ENCODE measurements around the gene ACIN1. TPM values are rescaled to one million over a fixed set of nuclear protein-coding genes. Genes with fewer than 3 reads are reported as not detected.

The ACIN1 gene
- total RNA-seq, 1 experiment from 2014 or later = 333 TPM

DNA sequence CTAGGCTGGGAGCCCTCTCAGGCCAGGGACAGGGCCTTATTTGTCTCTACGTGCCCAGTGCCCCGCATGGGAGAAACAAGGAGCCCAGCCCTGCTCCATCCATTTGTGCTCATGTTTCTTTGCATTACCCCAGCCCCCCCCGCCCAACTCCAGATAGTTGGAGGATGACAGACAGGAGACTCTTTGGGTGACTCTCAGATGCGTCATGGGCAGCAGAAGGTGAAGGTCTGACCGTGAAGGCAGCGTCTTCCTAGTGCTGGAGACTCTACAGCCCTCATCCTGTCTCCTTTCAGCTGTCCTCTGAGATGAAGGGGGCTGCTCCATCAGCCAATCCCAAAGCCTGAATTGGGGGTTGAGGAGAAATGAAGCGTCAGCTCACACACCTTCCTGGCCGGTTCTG lies 53.2 kb downstream of the ACIN1 start:
- no peak overlapping the region for H3T11ph ChIP-seq (ENCODE audit: low read length)
- peaks cover 6 to 15% of the 10 kb centered on the region in 2 experiments for H3K4me1 Mint-ChIP-seq
- no peak overlapping the region for H3K4me3 Mint-ChIP-seq
- H3K4me1 ChIP-seq (ENCODE audit: insufficient read depth, low read length) = no peaks in the 10 kb centered on the region
- H2BK20ac ChIP-seq (ENCODE audit: low read depth, low read length, poor library complexity, severe bottlenecking) = no peak overlapping the region
- no peak overlapping the region for H2BK12ac ChIP-seq (ENCODE audit: insufficient read length, low read depth, low read length)
- no peaks in the 10 kb centered on the region for H3K23me2 ChIP-seq (ENCODE audit: insufficient read length, low read depth, low read length, poor library complexity, severe bottlenecking)
- H3K27ac Mint-ChIP-seq = no peak overlapping the region
- H3K79me2 ChIP-seq (ENCODE audit: insufficient read depth, low read length) = no peaks in the 10 kb centered on the region
- H3K27me3 ChIP-seq (ENCODE audit: insufficient read depth, low read length) = no peaks in the 10 kb centered on the region
- no peak overlapping the region for H3K14ac ChIP-seq (ENCODE audit: insufficient read depth, low read length)
- no peak overlapping the region for H3K9ac ChIP-seq (ENCODE audit: extremely low read depth, insufficient read length, low read length)
- H4K5ac ChIP-seq (ENCODE audit: insufficient read length, low read depth, low read length) = no peak overlapping the region
- no peak overlapping the region for H2BK15ac ChIP-seq (ENCODE audit: low read depth, low read length)
- H4K91ac ChIP-seq (ENCODE audit: insufficient read length, low read depth, low read length) = no peak overlapping the region
- TF ChIP-seq, protein P1, sequence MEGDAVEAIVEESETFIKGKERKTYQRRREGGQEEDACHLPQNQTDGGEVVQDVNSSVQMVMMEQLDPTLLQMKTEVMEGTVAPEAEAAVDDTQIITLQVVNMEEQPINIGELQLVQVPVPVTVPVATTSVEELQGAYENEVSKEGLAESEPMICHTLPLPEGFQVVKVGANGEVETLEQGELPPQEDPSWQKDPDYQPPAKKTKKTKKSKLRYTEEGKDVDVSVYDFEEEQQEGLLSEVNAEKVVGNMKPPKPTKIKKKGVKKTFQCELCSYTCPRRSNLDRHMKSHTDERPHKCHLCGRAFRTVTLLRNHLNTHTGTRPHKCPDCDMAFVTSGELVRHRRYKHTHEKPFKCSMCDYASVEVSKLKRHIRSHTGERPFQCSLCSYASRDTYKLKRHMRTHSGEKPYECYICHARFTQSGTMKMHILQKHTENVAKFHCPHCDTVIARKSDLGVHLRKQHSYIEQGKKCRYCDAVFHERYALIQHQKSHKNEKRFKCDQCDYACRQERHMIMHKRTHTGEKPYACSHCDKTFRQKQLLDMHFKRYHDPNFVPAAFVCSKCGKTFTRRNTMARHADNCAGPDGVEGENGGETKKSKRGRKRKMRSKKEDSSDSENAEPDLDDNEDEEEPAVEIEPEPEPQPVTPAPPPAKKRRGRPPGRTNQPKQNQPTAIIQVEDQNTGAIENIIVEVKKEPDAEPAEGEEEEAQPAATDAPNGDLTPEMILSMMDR (conservative IDR thresholded peaks at IDR 0.05) = no peak
- H3K36me3 Mint-ChIP-seq (ENCODE audit: insufficient read depth in 1 of 3, low read depth in 3 of 3) = peaks cover 0 to 1% (median 0%) of the 10 kb centered on the region in 3 experiments; a peak in 1 of 7 replicates
- H2AK5ac ChIP-seq (ENCODE audit: insufficient read length, low read length) = no peak overlapping the region
- DNase-seq = no peak
- no peak overlapping the region for H3K56ac ChIP-seq (ENCODE audit: insufficient read length, low read depth, low read length)
- H3K79me1 ChIP-seq (ENCODE audit: insufficient read depth, low read depth, low read length, poor library complexity, severe bottlenecking) = no peaks in the 10 kb centered on the region
- no peak overlapping the region for H2AFZ ChIP-seq (ENCODE audit: low read length)
- no peak overlapping the region for H3K23ac ChIP-seq (ENCODE audit: insufficient read length, low read depth, low read length)
- WGBS (ENCODE audit: extremely low coverage, insufficient read length, low lambda C conversion rate) = no CpG with 5 or more reads among the region's 8 CpGs
- no peak overlapping the region for H3K18ac ChIP-seq (ENCODE audit: insufficient read length, low read depth, low read length)
- H3K4ac ChIP-seq (ENCODE audit: low read depth, low read length) = no peak overlapping the region
- no peak overlapping the region for H2BK5ac ChIP-seq (ENCODE audit: insufficient read length, low read length)
- H3K9me3 Mint-ChIP-seq = no peaks in the 10 kb centered on the region
- peaks cover 1% of the 10 kb centered on the region; the same call in 1 of the 2 replicates for H3K27me3 Mint-ChIP-seq (ENCODE audit: low read depth)
- H4K20me1 ChIP-seq (ENCODE audit: control insufficient read depth, insufficient read depth, insufficient read length) = no peaks in the 10 kb centered on the region
- H3K27ac ChIP-seq (ENCODE audit: insufficient read length, low read depth, low read length) = no peak overlapping the region
- H2BK120ac ChIP-seq (ENCODE audit: low read depth, low read length, poor library complexity, severe bottlenecking) = no peak overlapping the region
- no peak overlapping the region for H3K4me2 ChIP-seq (ENCODE audit: insufficient read depth, insufficient read length, low read length)
- no peak overlapping the region for H4K8ac ChIP-seq (replicated peaks; ENCODE audit: insufficient read length, low read depth, low read length)
- H3K9me3 ChIP-seq (ENCODE audit: control insufficient read depth, low read depth, low read length) = no peaks in the 10 kb centered on the region
